GF-D8 (cell line): ENCODE data around the gene CD48.
A peak's percentile ranks its signal among the peaks of the same experiment; 100 is the strongest.
"Not testable (repeated sequence)": the region's sequence is repeated elsewhere in the genome, so short reads cannot be mapped to it uniquely, and the experiment has no call there.

Experiments
- DNase-seq: peaks from one replicate; lab custom pipeline; 2025; lab: John Stamatoyannopoulos, UW

CD48 gene

DNA sequence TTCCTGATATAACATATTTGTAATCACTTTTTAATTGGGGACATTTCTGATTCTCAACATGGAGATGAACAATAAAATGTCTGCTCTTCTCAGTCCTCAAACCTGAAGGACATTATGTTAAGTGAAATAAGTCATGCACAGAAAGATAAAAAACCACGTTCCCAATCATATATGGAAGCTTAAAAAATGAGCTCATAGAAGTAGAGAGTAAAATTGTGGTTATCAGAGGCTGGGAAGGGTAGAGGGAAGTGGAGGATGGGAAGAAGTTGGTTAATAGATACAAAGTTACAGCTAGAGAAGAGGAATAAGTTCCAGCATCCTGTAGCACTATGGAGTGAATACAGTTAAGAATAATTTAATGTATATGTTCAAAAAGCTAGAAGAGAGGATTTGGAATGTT lies 1.5 kb upstream of the CD48 start:
- no peak for DNase-seq

DNA sequence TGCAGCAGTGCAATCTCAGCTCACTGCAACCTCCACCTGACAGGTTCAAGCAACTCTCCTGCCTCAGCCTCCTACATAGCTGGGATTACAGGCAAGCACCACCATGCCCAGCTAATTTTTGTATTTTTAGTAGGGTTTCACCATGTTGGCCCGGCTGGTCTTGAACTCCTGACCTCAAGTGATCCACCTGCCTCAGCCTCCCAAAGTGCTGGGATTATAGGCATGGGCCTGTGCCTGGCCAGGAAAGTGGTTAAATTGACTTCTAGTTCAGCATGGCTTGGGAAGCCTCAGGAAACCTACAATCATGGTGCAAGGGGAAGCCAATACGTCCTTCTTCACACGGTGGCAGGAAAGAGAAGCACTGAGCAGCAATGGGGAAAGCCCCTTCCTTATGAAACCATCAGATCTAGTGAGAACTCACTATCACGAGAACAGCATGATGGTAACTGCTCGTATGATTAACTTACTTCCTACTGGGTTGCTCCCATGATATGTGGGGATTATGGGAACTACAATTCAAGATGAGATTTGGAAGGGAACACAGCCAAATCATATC lies 981 bp upstream of the CD48 start:
- peak; percentile 29 for DNase-seq

- DNase-seq: no peak
Observed at GRCh38 chr1:160711276-160711601, 383 bp downstream of the CD48 start.

GRCh38 chr1:160710517-160711252 lies 937 bp downstream of the CD48 start:
- DNase-seq: no peak

DNA sequence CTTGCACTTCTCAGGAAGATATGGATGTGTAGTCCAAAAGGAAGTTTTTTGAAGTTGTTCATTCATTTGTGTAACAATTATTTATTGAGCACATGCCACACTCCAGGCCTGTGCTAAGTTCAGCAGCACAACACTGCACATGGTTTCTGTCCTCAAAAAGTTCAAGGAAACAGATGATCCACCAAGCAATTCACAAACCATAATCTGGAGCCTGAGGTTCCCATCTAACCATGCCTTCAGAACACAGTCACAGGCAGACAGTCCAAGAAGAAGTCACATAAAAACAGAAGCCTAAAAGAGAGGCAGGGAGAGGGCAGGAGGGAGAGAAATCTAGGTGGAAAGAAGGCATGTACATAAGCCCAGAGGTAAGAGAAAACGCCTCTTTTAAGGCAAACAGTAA lies 1.9 kb downstream of the CD48 start:
- DNase-seq: no peak

DNA sequence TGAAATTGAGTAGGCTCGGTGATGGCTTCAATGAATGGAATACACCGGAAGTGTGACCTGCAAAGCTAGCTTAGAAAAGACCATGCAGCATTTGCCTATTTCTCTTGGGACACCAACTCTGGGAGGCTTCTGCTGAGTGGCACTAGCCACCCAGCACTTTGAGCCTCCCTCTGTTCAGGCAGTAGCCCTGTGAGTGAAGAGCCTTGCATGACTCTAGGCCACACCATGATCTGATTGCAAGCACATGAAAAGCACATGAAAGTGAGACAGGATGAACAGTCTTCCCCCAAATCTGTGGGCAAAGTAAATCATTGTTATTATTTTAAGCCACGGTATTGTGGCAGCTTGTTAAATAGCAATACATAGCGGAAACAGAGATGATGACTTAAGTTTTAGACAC lies 2.8 kb downstream of the CD48 start:
- DNase-seq: no peak

- peak; percentile 67 for DNase-seq
Observed at GRCh38 chr1:160708118-160708517, 3.5 kb downstream of the CD48 start.

DNA sequence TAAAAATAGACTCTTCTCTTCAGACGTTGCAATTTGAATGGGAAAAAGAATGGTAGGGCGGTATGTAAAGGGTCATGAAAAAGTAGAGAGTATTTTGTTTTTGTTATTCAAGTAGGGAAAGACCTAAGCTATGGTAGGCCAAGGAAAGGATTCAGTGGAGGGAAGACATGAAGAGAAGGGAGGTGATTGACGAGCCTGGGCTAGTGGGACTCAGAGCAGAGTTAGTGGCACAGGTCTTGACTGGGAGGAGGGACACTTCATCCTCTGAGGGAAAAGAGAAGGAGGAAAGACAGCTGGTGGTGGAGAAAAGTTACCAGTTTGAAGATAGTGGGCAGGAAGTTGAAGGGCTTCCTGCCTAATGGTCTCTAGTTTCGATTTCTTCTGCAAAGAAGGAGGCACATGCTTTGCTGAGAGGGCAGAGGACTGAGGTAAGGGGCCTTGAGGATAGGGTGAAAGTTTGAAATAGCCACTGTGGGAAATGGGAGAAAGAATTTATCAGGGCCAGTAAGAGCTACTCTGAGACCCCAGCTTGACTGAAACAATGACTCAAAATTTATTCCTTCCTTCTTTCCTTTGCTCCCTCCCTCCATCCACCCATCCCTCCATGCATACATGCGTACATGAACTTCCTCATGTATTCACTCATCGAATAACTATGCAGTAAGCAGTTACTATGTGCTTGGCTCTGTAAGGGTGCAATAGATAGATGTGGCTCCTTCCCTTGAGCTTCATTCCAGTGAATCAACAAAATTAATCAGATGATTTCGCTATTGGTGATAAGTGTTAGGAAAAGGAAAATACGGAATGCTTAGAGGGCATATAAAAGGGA lies 4.2 kb downstream of the CD48 start:
- no peak for DNase-seq

DNA sequence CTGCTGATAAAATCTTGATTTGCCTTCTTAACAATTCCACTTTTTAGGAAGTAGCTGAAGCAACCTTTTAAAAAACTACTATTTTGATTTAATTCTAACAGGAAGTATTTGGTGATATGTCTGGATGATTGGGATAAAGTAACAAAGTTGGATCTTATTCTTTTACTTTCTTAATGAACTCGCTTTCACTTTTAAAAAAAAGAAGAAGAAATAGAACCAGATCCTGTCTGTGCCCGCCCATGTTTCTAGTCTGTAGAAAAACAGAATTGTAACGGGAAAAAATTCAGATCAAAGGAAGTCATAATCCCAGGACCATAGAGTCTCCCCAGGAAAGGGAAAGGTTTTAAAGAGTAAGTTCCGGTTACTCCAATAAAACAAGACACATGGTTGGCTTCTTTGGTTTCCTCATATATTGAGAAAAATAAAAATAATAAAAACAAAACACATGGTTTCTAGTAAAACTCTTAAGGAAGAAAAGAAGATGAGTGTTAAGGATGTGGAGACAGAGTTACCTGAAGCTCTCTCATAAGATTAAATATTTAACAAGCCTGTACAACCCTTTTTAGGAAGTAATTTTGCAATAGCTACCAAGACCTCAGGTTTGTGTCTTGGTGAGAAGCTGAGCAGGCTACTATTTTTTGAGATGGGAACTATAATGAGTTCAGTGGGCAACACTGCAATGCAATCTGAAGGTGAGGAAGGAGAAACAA lies 4.9 kb downstream of the CD48 start:
- DNase-seq: no peak

- DNase-seq: no peak
Observed at GRCh38 chr1:160705742-160706141, 5.9 kb downstream of the CD48 start.

DNA sequence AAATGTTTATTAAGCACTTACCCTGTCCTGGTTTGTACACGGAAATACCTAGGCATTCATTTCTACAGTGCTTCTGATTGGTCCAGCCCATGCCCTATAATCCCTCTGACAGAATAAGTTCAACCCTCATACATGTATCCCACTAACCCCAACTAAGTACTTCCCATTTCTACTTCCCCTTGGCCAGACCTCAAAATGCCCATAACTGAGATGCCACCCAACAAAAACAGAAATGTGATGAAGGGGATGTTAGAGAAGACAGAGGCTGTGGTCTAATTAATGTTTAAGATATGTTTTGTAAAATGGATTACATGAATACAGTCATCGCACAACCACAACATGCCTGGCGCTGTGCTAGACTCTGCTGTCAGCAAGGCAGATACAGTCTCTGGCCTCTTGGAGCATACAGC lies 6.4 kb downstream of the CD48 start:
- peak; percentile 13 for DNase-seq

GRCh38 chr1:160704250-160704649 lies 7.4 kb downstream of the CD48 start:
- DNase-seq: peak; percentile 55

- DNase-seq: no peak
Observed at GRCh38 chr1:160702100-160702499, 9.5 kb downstream of the CD48 start.

- DNase-seq: not testable (repeated sequence)
Observed at GRCh38 chr1:160692390-160692789, 19.2 kb downstream of the CD48 start.

GRCh38 chr1:160685266-160685665 lies 26.4 kb downstream of the CD48 start:
- DNase-seq: no peak

GRCh38 chr1:160682983-160683865 lies 28.4 kb downstream of the CD48 start:
- peak; percentile 74 for DNase-seq

GRCh38 chr1:160681891-160682140 lies 29.8 kb downstream of the CD48 start:
- no peak for DNase-seq

- peak; percentile 62 for DNase-seq
Observed at GRCh38 chr1:160681066-160681890, 30.3 kb downstream of the CD48 start.

- no peak for DNase-seq
Observed at GRCh38 chr1:160680399-160680798, 31.2 kb downstream of the CD48 start.

DNA sequence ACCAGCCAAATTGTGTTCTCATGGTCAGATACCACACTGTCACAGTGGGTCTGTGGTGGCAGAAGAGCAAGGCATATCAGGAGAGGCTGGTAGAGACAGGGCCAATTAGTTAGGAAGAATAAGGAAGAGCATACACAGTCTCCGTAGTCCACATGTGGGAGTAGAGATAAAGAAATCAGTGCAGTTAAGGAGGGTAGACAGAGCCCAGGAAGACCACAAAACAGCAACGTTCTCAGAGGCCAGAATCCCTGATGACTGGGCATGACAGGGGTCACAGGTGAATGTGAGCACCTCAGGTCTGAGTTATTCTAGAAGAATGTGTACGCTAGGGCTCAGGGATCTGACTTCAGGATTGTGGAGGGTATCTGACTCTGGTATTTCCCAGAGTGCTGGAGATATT lies 31.7 kb downstream of the CD48 start:
- DNase-seq: no peak
